Epithelial cell of prostate (primary cell): ENCODE data around the gene TBXA2R.
A peak's percentile ranks its signal among the peaks of the same experiment; 100 is the strongest.
"Not testable (repeated sequence)": the region's sequence is repeated elsewhere in the genome, so short reads cannot be mapped to it uniquely, and the experiment has no call there.

Source experiments
- DNase-seq: peaks from one replicate; pipeline ENCODE4 v3.0.0-alpha.2; 2011; ENCODE audit warnings: low read depth, low spot score
- H3K27ac ChIP-seq: fragments of 450-650 bp; 2 replicates; pipeline ENCODE4 v1.5.1; 2017; ENCODE audit warnings: mild to moderate bottlenecking

TBXA2R gene

GRCh38 chr19:3641515-3642269 is 35.0 kb upstream of the TBXA2R start:
- DNase-seq, result no peak
- H3K27ac ChIP-seq, result no peak overlapping the region

- no peak for DNase-seq
- H3K27ac ChIP-seq, result no peak overlapping the region
Observed at GRCh38 chr19:3639479-3639878, 32.8 kb upstream of the TBXA2R start.

GRCh38 chr19:3638208-3639193 is 31.8 kb upstream of the TBXA2R start:
- no peak for DNase-seq

GRCh38 chr19:3637621-3638020 is 30.9 kb upstream of the TBXA2R start:
- H3K27ac ChIP-seq, result no peak overlapping the region
- DNase-seq, result no peak

More at GRCh38 chr19:3638208-3639193, 31.8 kb upstream of the TBXA2R start:
- H3K27ac ChIP-seq, result no peak overlapping the region

- H3K27ac ChIP-seq, result no peak overlapping the region
- no peak for DNase-seq
Observed at GRCh38 chr19:3636962-3637361, 30.3 kb upstream of the TBXA2R start.

GRCh38 chr19:3636506-3636905 is 29.8 kb upstream of the TBXA2R start:
- H3K27ac ChIP-seq, result no peak overlapping the region
- DNase-seq, result no peak

GRCh38 chr19:3634496-3635045 is 27.9 kb upstream of the TBXA2R start:
- DNase-seq, result no peak
- no peak overlapping the region for H3K27ac ChIP-seq

- no peak for DNase-seq
- H3K27ac ChIP-seq, result no peak overlapping the region
Observed at GRCh38 chr19:3633559-3633988, 26.9 kb upstream of the TBXA2R start.

- H3K27ac ChIP-seq, result no peak overlapping the region
Observed at GRCh38 chr19:3632739-3633558, 26.3 kb upstream of the TBXA2R start.

GRCh38 chr19:3632098-3632497 is 25.4 kb upstream of the TBXA2R start:
- no peak for DNase-seq
- no peak overlapping the region for H3K27ac ChIP-seq

More at GRCh38 chr19:3632739-3633558, 26.3 kb upstream of the TBXA2R start:
- no peak for DNase-seq

- H3K27ac ChIP-seq, result no peak overlapping the region
- DNase-seq, result no peak
Observed at GRCh38 chr19:3631053-3631861, 24.6 kb upstream of the TBXA2R start.

- not testable (repeated sequence) for DNase-seq, H3K27ac ChIP-seq
Observed at GRCh38 chr19:3628766-3629165, 22.1 kb upstream of the TBXA2R start.

GRCh38 chr19:3627351-3627723 is 20.7 kb upstream of the TBXA2R start:
- no peak for DNase-seq
- H3K27ac ChIP-seq, result peak overlapping the region; percentile 88

GRCh38 chr19:3626473-3627350 is 20.0 kb upstream of the TBXA2R start, which contains the start of gene CACTIN:
TSS of gene CACTIN (minus strand) at chr19:3626790. CDS start at chr19:3626762, 28 bp downstream.
- peak; percentile 91 for DNase-seq
- peak within 1 kb of the TSS; percentile 88 for H3K27ac ChIP-seq

GRCh38 chr19:3625996-3626472 is 19.4 kb upstream of the TBXA2R start:
- peak overlapping the region; percentile 88 for H3K27ac ChIP-seq
- DNase-seq, result no peak

- no peak for DNase-seq
Observed at GRCh38 chr19:3623716-3624115, 17.0 kb upstream of the TBXA2R start.

GRCh38 chr19:3622224-3622623 is 15.5 kb upstream of the TBXA2R start:
- H3K27ac ChIP-seq, result no peak overlapping the region
- DNase-seq, result no peak

More at GRCh38 chr19:3623716-3624115, 17.0 kb upstream of the TBXA2R start:
- no peak overlapping the region for H3K27ac ChIP-seq

- no peak for DNase-seq
- H3K27ac ChIP-seq, result no peak overlapping the region
Observed at GRCh38 chr19:3621689-3622088, 15.0 kb upstream of the TBXA2R start.
